Bronchus fibroblast of lung (primary cell): ENCODE data around the gene FAM221B. TPM values are rescaled to one million over a fixed set of nuclear protein-coding genes. Genes with fewer than 3 reads are reported as not detected.

Experiments used
- total RNA-seq: library from RNA; depleted of rRNA; stranded (reverse); fragments of >200 nt; gene quantifications from 2 replicates; pipeline ENCODE4 v1.2.3, GENCODE V29; 2015

FAM221B gene
- total RNA-seq, result not detected in 2 replicates

GRCh38 chr9:35828716-35829083, at the start of gene FAM221B:
Gene FAM221B (minus strand): TSS chr9:35828732. CDS start chr9:35826161, 2,571 bp downstream.

GRCh38 chr9:35870351-35870923, 41.9 kb upstream of the FAM221B start, which contains the start of gene OR13J1:
Gene OR13J1 (minus strand): TSS chr9:35870401. CDS start chr9:35870401, 0 bp downstream.

GRCh38 chr9:35829084-35829763, 692 bp upstream of the FAM221B start, which contains the start of gene TMEM8B:
Gene TMEM8B (plus strand): TSS chr9:35829228. CDS start chr9:35829448, 220 bp downstream.

GRCh38 chr9:35814841-35815543, 13.5 kb downstream of the FAM221B start, which contains the start of gene HINT2:
Gene HINT2 (minus strand): TSS chr9:35815042. CDS start chr9:35814979, 63 bp downstream.

GRCh38 chr9:35812025-35812602, 16.4 kb downstream of the FAM221B start, which contains the start of gene SPAG8:
Gene SPAG8 (minus strand): TSS chr9:35812262. CDS start chr9:35812147, 115 bp downstream.

GRCh38 chr9:35791297-35791921, 37.1 kb downstream of the FAM221B start, which contains the start of gene NPR2:
Gene NPR2 (plus strand): TSS chr9:35791591. CDS start chr9:35792409, 818 bp downstream.

Other genes with a start within 250 kb of the FAM221B start
- gene TESK1, start 223.5 kb downstream of the FAM221B start, total RNA-seq, result 11.7 and 11.8 TPM in 2 replicates
- 0.50 and 1.0 TPM in 2 replicates for gene CD72, start 210.3 kb downstream of the FAM221B start, total RNA-seq
- gene SIT1, start 177.8 kb downstream of the FAM221B start, total RNA-seq, result 0.15 TPM in 1 of 2 replicates, not detected in the other
- gene RMRP, start 170.7 kb downstream of the FAM221B start, total RNA-seq, result 46,048 and 56,930 TPM in 2 replicates
- 15.0 and 17.7 TPM in 2 replicates for gene CCDC107, start 170.4 kb downstream of the FAM221B start, total RNA-seq
- gene ARHGEF39, start 163.5 kb downstream of the FAM221B start, total RNA-seq, result 15.0 and 16.5 TPM in 2 replicates
- 0.74 and 0.84 TPM in 2 replicates for gene CA9, start 154.8 kb downstream of the FAM221B start, total RNA-seq
- gene TPM2, start 138.8 kb downstream of the FAM221B start, total RNA-seq, result 521 and 660 TPM in 2 replicates
- 279 and 318 TPM in 2 replicates for gene TLN1, start 96.5 kb downstream of the FAM221B start, total RNA-seq
- gene CREB3, start 96.1 kb downstream of the FAM221B start, total RNA-seq, result 59.6 and 73.3 TPM in 2 replicates
- gene GBA2, start 79.5 kb downstream of the FAM221B start, total RNA-seq, result 23.9 and 25.1 TPM in 2 replicates
- gene RGP1, start 79.4 kb downstream of the FAM221B start, total RNA-seq, result 10.1 and 10.6 TPM in 2 replicates
- not detected in 2 replicates for gene MSMP, start 74.5 kb downstream of the FAM221B start, total RNA-seq
- gene NPR2, start 37.1 kb downstream of the FAM221B start, total RNA-seq, result 16.3 and 17.7 TPM in 2 replicates
- 1.5 and 2.4 TPM in 2 replicates for gene SPAG8, start 16.5 kb downstream of the FAM221B start, total RNA-seq
- gene HINT2, start 13.7 kb downstream of the FAM221B start, total RNA-seq, result 31.3 and 46.1 TPM in 2 replicates
- gene TMEM8B, start 496 bp upstream of the FAM221B start, total RNA-seq, result 3.9 and 4.3 TPM in 2 replicates
- gene OR13J1, start 41.7 kb upstream of the FAM221B start, total RNA-seq, result not detected in 2 replicates
- gene HRCT1, start 77.5 kb upstream of the FAM221B start, total RNA-seq, result 3.2 and 5.4 TPM in 2 replicates
- gene SPAAR, start 80.8 kb upstream of the FAM221B start, total RNA-seq, result 0.34 TPM in 1 of 2 replicates, not detected in the other
- gene OR2S2, start 129.4 kb upstream of the FAM221B start, total RNA-seq, result not detected in 2 replicates
- gene RECK, start 208.2 kb upstream of the FAM221B start, total RNA-seq, result 7.4 and 11.3 TPM in 2 replicates